HepG2 (cell line): ENCODE results near the gene LRRC3. TPM values are rescaled to one million over a fixed set of nuclear protein-coding genes. Genes with fewer than 3 reads are reported as not detected.

Experiments used
- BCL3 ChIP-seq: sonication (generic); formaldehyde crosslinking; IDR thresholded peaks from 2 replicates; pipeline ENCODE4 v1.5.1; 2020; ENCODE audit warnings: mild to moderate bottlenecking, missing genetic modification reagents, moderate library complexity
- BHLHE40 ChIP-seq: IDR thresholded peaks from 2 replicates; pipeline ENCODE4 v1.6.1; 2011; ENCODE audit warnings: low read length, improper control_type of control experiment
- CTCF ChIP-seq: sonication (generic); formaldehyde crosslinking; IDR thresholded peaks from 2 replicates; pipeline ENCODE4 v1.5.0; 2020; ENCODE audit warnings: mild to moderate bottlenecking, missing genetic modification reagents, moderate library complexity
- GABPB1 ChIP-seq: IDR thresholded peaks from 2 replicates; pipeline ENCODE4 v1.6.1; 2016; ENCODE audit warnings: mild to moderate bottlenecking, missing genetic modification reagents, moderate library complexity, missing compliant biosample characterization
- LCORL ChIP-seq, 2 experiments: fragments of 450-650 bp in 1 of 2; sonication (generic) in 1 of 2; formaldehyde crosslinking in 1 of 2; IDR thresholded peaks; 2 replicates each; pipeline versions ENCODE4 v1.5.0 to v1.6.1; 2017 to 2020; ENCODE audit warnings: antibody characterized with exemption in 1 of 2, missing genetic modification reagents in 1 of 2
- MAZ ChIP-seq, 2 experiments: sonication (generic) in 1 of 2; formaldehyde crosslinking in 1 of 2; IDR thresholded peaks; 2 replicates each; pipeline versions ENCODE4 v1.5.0 to v1.6.1; 2012 to 2020; ENCODE audit warnings: low read depth in 2 of 2, mild to moderate bottlenecking in 2 of 2, borderline replicate concordance in 1 of 2, improper control_type of control experiment in 1 of 2, low read length in 1 of 2, missing genetic modification reagents in 1 of 2, moderate library complexity in 1 of 2
- MED1 ChIP-seq: sonication (generic); formaldehyde crosslinking; IDR thresholded peaks from 2 replicates; pipeline ENCODE4 v1.4.0; 2020; ENCODE audit warnings: missing genetic modification reagents
- MYC ChIP-seq: sonication (generic); formaldehyde crosslinking; IDR thresholded peaks from 2 replicates; pipeline ENCODE4 v1.9.0; 2021; ENCODE audit warnings: missing genetic modification reagents, borderline replicate concordance
- PRMT3 ChIP-seq: sonication (generic); formaldehyde crosslinking; IDR thresholded peaks from 2 replicates; pipeline ENCODE4 v1.8.1; 2022; ENCODE audit warnings: low read depth, mild to moderate bottlenecking, moderate library complexity, missing genetic modification reagents, borderline replicate concordance
- TRIM22 ChIP-seq: fragments of 450-650 bp; IDR thresholded peaks from 2 replicates; pipeline ENCODE4 v1.6.1; 2017
- ZNF142 ChIP-seq: sonication (generic); formaldehyde crosslinking; IDR thresholded peaks from 2 replicates; pipeline ENCODE4 v1.4.0; 2020; ENCODE audit warnings: missing genetic modification reagents
- ZNF33B ChIP-seq: sonication (generic); formaldehyde crosslinking; IDR thresholded peaks from 2 replicates; pipeline ENCODE4 v1.5.1; 2020; ENCODE audit warnings: mild to moderate bottlenecking, missing genetic modification reagents
- ZNF619 ChIP-seq: sonication (generic); formaldehyde crosslinking; IDR thresholded peaks from 2 replicates; pipeline ENCODE4 v1.4.0; 2020; ENCODE audit warnings: mild to moderate bottlenecking, missing genetic modification reagents
- ZNF691 ChIP-seq: sonication (generic); formaldehyde crosslinking; IDR thresholded peaks from 2 replicates; pipeline ENCODE4 v1.4.0; 2020; ENCODE audit warnings: missing genetic modification reagents, low read depth, mild to moderate bottlenecking, borderline replicate concordance
- polyA plus RNA-seq, 8 experiments: library from polyadenylated mRNA; depleted of rRNA in 3 of 8; stranded (reverse) in 7 of 8; unstranded in 1 of 8; fragments of >200 nt; fragmentation: Illumina TruSeq in 4 of 8; extraction: Trizol in 4 of 8; gene quantifications; 2 replicates each; pipeline versions ENCODE4 v1.2.1 to v1.2.3, GENCODE V29; 2011 to 2016; ENCODE audit warnings: low read depth in 4 of 8, missing spikeins in 1 of 8, mixed read lengths in 1 of 8; ENCODE audit not compliant: insufficient read depth in 1 of 8
- total RNA-seq, 5 experiments: library from RNA; depleted of rRNA; stranded (reverse); fragments of >200 nt; fragmentation: Illumina TruSeq; extraction: Trizol; gene quantifications; 2 replicates each; pipeline ENCODE4 v1.2.3, GENCODE V29; 2016; ENCODE audit warnings: low read depth in 1 of 5

LRRC3 gene
- total and polyA plus RNA-seq, 2 of the 13 experiments (the other 11 are each of a cell fraction or from before 2014, with no cell fraction given) = 4.8 to 16.5 TPM

GRCh38 chr21:44444286-44444931, 10.9 kb upstream of the LRRC3 start (continued):
- TF ChIP-seq BCL3 (CRISPR knock-in tag) (peak; percentile 85; the same call in 1 of the 2 replicates), ZNF142 (CRISPR knock-in tag) (no peak), BHLHE40 (peak; percentile 76), ZNF691 (CRISPR knock-in tag) (peak; percentile 74; the same call in 1 of the 2 replicates), ZNF33B (CRISPR knock-in tag) (peak; percentile 51; the same call in 1 of the 2 replicates), MAZ (IDR thresholded peaks at IDR 0.05; ENCODE audit: borderline replicate concordance, low read depth, low read length) (peak; percentile 65; the same call in 1 of the 2 replicates), MAZ (CRISPR knock-in tag; IDR thresholded peaks at IDR 0.05; ENCODE audit: low read depth) (no peak; the same call in 1 of the 2 replicates), ZNF619 (CRISPR knock-in tag) (0 out of 2 replicates have a peak, but pooled peaks have one; percentile 31), CTCF (CRISPR knock-in tag) (peak; percentile 94), LCORL (IDR thresholded peaks at IDR 0.05) (no peak), LCORL (CRISPR knock-in tag; IDR thresholded peaks at IDR 0.05) (peak; percentile 75; the same call in 1 of the 2 replicates), GABPB1 (peak; percentile 95), MED1 (CRISPR knock-in tag) (0 out of 2 replicates have a peak, but pooled peaks have one; percentile 35), PRMT3 (no peak), MYC (CRISPR knock-in tag) (peak; percentile 56; the same call in 1 of the 2 replicates), TRIM22 (no peak)
